ENCODE data around the gene RPS14. TPM values are rescaled to one million over a fixed set of nuclear protein-coding genes. Genes with fewer than 3 reads are reported as not detected.

The RPS14 gene
- total and polyA plus RNA-seq, 10 of the 15 experiments (the other 5 are each of a cell fraction or from before 2014, with no cell fraction given) = 2,295 to 4,047 (median 2,787) TPM

DNA sequence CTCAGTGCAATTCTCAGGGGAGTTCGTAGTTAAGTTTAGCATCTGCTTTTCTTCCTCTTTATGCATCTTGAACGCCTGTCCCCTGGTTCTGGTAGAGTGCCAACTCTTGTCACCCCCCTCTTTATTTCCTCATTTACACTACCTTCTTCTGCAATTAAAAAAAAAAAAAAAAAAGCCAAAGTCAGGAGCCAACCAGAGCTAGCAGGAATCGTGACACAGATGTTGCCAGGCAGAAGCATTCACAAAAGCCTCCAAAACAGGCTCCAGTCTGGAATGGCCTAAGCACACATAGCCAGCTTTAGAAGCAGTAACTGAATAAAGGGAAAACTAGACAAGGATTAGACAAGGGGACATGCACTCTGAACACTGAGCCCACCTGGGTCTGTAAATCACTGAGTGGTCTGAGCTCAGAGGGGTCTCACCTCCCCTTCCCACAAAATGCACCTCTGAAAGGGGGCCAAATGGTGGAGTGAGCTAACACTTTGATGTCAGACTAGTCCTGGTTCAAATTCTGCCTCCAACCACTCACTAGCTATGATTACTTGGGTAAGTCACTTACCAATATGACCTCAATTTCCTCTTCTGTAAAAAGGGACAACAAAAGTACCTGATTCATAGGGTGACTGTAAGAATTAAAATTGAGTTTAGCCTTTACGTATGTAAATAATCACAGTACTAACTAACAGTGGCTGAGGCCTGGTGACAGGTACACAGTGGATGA, 38.9 kb downstream of the RPS14 start (continued):
- TF ChIP-seq HCFC1 (IDR thresholded peaks at IDR 0.05; ENCODE audit: low read length) (no peak), SREBF2 (IDR thresholded peaks at IDR 0.05; ENCODE audit: low read length) (no peak), SP1 (IDR thresholded peaks at IDR 0.05; ENCODE audit: low read depth, low read length) (no peak), BMI1 (IDR thresholded peaks at IDR 0.05; ENCODE audit: borderline replicate concordance) (peak; percentile 67; the same call in 1 of the 2 replicates), IRF4 (IDR thresholded peaks at IDR 0.05; ENCODE audit: low read depth, low read length) (no peak; the same call in 1 of the 2 replicates), PAX8 (IDR thresholded peaks at IDR 0.05) (peak; percentile 30; the same call in 1 of the 2 replicates), RFX5 (IDR thresholded peaks at IDR 0.05; ENCODE audit: low read depth, low read length) (peak; percentile 99), MEF2B (IDR thresholded peaks at IDR 0.05; ENCODE audit: partially characterized antibody, poor library complexity, severe bottlenecking) (peak; percentile 78), WRNIP1 (IDR thresholded peaks at IDR 0.05; ENCODE audit: borderline replicate concordance, low read depth, low read length) (peak; percentile 91), NBN (IDR thresholded peaks at IDR 0.05) (no peak; the same call in 1 of the 2 replicates), TBL1XR1 (IDR thresholded peaks at IDR 0.05; ENCODE audit: low read depth, low read length) (peak; percentile 58; the same call in 1 of the 2 replicates), SIN3A (IDR thresholded peaks at IDR 0.05; ENCODE audit: low read depth, low read length) (0 out of 2 replicates have a peak, but pooled peaks have one; percentile 29), CHD1 (IDR thresholded peaks at IDR 0.05; ENCODE audit: low read depth, low read length) (peak; percentile 41; the same call in 1 of the 2 replicates), RAD21 (IDR thresholded peaks at IDR 0.05; ENCODE audit: insufficient read depth, low read depth, low read length) (no peak), CBFB (IDR thresholded peaks at IDR 0.05; ENCODE audit: low read depth) (peak; percentile 68), TCF3 (IDR thresholded peaks at IDR 0.05; ENCODE audit: borderline replicate concordance, insufficient read depth, low read depth, low read length) (0 out of 2 replicates have a peak, but pooled peaks have one; percentile 78), FOXK2 (IDR thresholded peaks at IDR 0.05) (no peak), ZBED1 (IDR thresholded peaks at IDR 0.05; ENCODE audit: borderline replicate concordance) (0 out of 2 replicates have a peak, but pooled peaks have one; percentile 7)
- TF ChIP-seq, protein P1, sequence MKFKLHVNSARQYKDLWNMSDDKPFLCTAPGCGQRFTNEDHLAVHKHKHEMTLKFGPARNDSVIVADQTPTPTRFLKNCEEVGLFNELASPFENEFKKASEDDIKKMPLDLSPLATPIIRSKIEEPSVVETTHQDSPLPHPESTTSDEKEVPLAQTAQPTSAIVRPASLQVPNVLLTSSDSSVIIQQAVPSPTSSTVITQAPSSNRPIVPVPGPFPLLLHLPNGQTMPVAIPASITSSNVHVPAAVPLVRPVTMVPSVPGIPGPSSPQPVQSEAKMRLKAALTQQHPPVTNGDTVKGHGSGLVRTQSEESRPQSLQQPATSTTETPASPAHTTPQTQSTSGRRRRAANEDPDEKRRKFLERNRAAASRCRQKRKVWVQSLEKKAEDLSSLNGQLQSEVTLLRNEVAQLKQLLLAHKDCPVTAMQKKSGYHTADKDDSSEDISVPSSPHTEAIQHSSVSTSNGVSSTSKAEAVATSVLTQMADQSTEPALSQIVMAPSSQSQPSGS (IDR thresholded peaks at IDR 0.05; ENCODE audit: low read length) = no peak
- TF ChIP-seq, protein P2, sequence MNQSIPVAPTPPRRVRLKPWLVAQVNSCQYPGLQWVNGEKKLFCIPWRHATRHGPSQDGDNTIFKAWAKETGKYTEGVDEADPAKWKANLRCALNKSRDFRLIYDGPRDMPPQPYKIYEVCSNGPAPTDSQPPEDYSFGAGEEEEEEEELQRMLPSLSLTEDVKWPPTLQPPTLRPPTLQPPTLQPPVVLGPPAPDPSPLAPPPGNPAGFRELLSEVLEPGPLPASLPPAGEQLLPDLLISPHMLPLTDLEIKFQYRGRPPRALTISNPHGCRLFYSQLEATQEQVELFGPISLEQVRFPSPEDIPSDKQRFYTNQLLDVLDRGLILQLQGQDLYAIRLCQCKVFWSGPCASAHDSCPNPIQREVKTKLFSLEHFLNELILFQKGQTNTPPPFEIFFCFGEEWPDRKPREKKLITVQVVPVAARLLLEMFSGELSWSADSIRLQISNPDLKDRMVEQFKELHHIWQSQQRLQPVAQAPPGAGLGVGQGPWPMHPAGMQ (IDR thresholded peaks at IDR 0.05; ENCODE audit: borderline replicate concordance) = no peak
- TF ChIP-seq, protein P3, sequence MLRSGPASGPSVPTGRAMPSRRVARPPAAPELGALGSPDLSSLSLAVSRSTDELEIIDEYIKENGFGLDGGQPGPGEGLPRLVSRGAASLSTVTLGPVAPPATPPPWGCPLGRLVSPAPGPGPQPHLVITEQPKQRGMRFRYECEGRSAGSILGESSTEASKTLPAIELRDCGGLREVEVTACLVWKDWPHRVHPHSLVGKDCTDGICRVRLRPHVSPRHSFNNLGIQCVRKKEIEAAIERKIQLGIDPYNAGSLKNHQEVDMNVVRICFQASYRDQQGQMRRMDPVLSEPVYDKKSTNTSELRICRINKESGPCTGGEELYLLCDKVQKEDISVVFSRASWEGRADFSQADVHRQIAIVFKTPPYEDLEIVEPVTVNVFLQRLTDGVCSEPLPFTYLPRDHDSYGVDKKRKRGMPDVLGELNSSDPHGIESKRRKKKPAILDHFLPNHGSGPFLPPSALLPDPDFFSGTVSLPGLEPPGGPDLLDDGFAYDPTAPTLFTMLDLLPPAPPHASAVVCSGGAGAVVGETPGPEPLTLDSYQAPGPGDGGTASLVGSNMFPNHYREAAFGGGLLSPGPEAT (IDR thresholded peaks at IDR 0.05; ENCODE audit: low read depth) = 0 out of 2 replicates have a peak, but pooled peaks have one; percentile 0
- TF ChIP-seq, protein P4, sequence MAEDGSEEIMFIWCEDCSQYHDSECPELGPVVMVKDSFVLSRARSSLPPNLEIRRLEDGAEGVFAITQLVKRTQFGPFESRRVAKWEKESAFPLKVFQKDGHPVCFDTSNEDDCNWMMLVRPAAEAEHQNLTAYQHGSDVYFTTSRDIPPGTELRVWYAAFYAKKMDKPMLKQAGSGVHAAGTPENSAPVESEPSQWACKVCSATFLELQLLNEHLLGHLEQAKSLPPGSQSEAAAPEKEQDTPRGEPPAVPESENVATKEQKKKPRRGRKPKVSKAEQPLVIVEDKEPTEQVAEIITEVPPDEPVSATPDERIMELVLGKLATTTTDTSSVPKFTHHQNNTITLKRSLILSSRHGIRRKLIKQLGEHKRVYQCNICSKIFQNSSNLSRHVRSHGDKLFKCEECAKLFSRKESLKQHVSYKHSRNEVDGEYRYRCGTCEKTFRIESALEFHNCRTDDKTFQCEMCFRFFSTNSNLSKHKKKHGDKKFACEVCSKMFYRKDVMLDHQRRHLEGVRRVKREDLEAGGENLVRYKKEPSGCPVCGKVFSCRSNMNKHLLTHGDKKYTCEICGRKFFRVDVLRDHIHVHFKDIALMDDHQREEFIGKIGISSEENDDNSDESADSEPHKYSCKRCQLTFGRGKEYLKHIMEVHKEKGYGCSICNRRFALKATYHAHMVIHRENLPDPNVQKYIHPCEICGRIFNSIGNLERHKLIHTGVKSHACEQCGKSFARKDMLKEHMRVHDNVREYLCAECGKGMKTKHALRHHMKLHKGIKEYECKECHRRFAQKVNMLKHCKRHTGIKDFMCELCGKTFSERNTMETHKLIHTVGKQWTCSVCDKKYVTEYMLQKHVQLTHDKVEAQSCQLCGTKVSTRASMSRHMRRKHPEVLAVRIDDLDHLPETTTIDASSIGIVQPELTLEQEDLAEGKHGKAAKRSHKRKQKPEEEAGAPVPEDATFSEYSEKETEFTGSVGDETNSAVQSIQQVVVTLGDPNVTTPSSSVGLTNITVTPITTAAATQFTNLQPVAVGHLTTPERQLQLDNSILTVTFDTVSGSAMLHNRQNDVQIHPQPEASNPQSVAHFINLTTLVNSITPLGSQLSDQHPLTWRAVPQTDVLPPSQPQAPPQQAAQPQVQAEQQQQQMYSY (CRISPR knock-in tag; IDR thresholded peaks at IDR 0.05) = peak; percentile 88

All from GM12878 (cell line).